Thyroid gland (tissue), 4 donors: Measurements from ENCODE around the gene EIF3A. TPM values are rescaled to one million over a fixed set of nuclear protein-coding genes. Genes with fewer than 3 reads are reported as not detected.
A peak's percentile ranks its signal among the peaks of the same experiment; 100 is the strongest.

Experiments used
- DNase-seq, 2 donors: peaks; one replicate each; pipeline ENCODE4 v3.0.0-alpha.2; 2019
- H3K27ac ChIP-seq, 3 donors: fragments of 200-600 bp; sonication (generic); 1 replicate in 2 of 3; 2 replicates in 1 of 3; pipeline ENCODE4 v1.5.1; 2016 to 2019; ENCODE audit warnings: mild to moderate bottlenecking in 1 of 3, moderate library complexity in 1 of 3
- H3K27me3 ChIP-seq: fragments of 200-600 bp; sonication (generic); one replicate; pipeline ENCODE4 v1.5.1; 2019
- H3K36me3 ChIP-seq, 2 donors: fragments of 200-600 bp; sonication (generic); one replicate each; pipeline ENCODE4 v1.5.1; 2016 to 2019
- H3K4me1 ChIP-seq, 2 donors: fragments of 200-600 bp; sonication (generic); one replicate each; pipeline ENCODE4 v1.5.1; 2017 to 2019
- H3K4me3 ChIP-seq, 3 donors: fragments of 200-600 bp; sonication (generic); replicated peaks in 1 of 3; 1 replicate in 2 of 3; 2 replicates in 1 of 3; pipeline ENCODE4 v1.5.1; 2016; ENCODE audit warnings: mild to moderate bottlenecking in 1 of 3
- H3K9me3 ChIP-seq: fragments of 200-600 bp; sonication (generic); one replicate; pipeline ENCODE4 v1.5.1; 2017
- CTCF ChIP-seq, 6 experiments: fragments of 200-600 bp in 3 of 6; fragments of 450-650 bp in 3 of 6; sonication (generic) in 3 of 6; IDR thresholded peaks; one replicate each; pipeline ENCODE4 v1.5.1; 2016 to 2019; ENCODE audit warnings: antibody characterized with exemption in 6 of 6, mild to moderate bottlenecking in 2 of 6, inconsistent platforms in 1 of 6, moderate library complexity in 1 of 6
- POLR2A ChIP-seq, 2 donors: fragments of 450-650 bp; IDR thresholded peaks; one replicate each; pipeline ENCODE4 v1.6.1; 2017; ENCODE audit warnings: antibody characterized with exemption in 2 of 2, mild to moderate bottlenecking in 2 of 2, moderate library complexity in 1 of 2
- WGBS, 2 donors: methylation state at CpG; one replicate each; pipeline ENCODE4 v1.1.5; 2017; 5-methylcytosine and 5-hydroxymethylcytosine counted together
- intact Hi-C: fragments of 100-400 bp; cut with DNase I; formaldehyde crosslinking; loops from one replicate; pipeline ENCODE4 v1.15.1; 2023
- total RNA-seq, 4 donors: library from RNA; depleted of rRNA; stranded (reverse); fragments of >200 nt; gene quantifications; one replicate each; pipeline ENCODE4 v1.2.3, GENCODE V29; 2016

Gene EIF3A
- total RNA-seq, 4 donors from 2014 or later: 85.6 to 113 (median 102) TPM

- intact Hi-C loops: no loop called here
- no peak for TF ChIP-seq CTCF (IDR thresholded peaks at IDR 0.05)
- TF ChIP-seq POLR2A (IDR thresholded peaks at IDR 0.05): no peak
- Histone ChIP-seq H3K36me3 (no peaks in the 10 kb centered on the region), H3K27ac (no peak overlapping the region), H3K4me3 (peak overlapping the region in 1 of 3 donors; percentile 63), H3K27me3 (no peaks in the 10 kb centered on the region), H3K9me3 (no peaks in the 10 kb centered on the region), H3K4me1 (peaks cover 33 to 35% of the 10 kb centered on the region in 2 donors)
- no peak for DNase-seq
- 47 to 58% methylated on average over 10 of the region's 10 CpGs for WGBS, 2 donors
These were observed 2.0 kb downstream of the EIF3A start for GRCh38 chr10:119078422-119079179.

- Histone ChIP-seq H3K9me3 (no peaks in the 10 kb centered on the region), H3K36me3 (peaks cover 29 to 37% of the 10 kb centered on the region in 2 donors), H3K4me3 (no peak overlapping the region), H3K27me3 (no peaks in the 10 kb centered on the region), H3K27ac (no peak overlapping the region), H3K4me1 (peaks cover 24 to 35% of the 10 kb centered on the region in 2 donors)
- DNase-seq: no peak
- no peak for TF ChIP-seq POLR2A (IDR thresholded peaks at IDR 0.05)
- TF ChIP-seq CTCF (IDR thresholded peaks at IDR 0.05): no peak
- intact Hi-C loops: no loop called here
- 70 to 76% methylated on average over 6 of the region's 6 CpGs for WGBS, 2 donors
These were observed 7.0 kb downstream of the EIF3A start for GRCh38 chr10:119073584-119073983.

- TF ChIP-seq POLR2A (IDR thresholded peaks at IDR 0.05): no peak
- TF ChIP-seq CTCF (IDR thresholded peaks at IDR 0.05): no peak
- WGBS, 2 donors: 95 to 97% methylated on average over 9 of the region's 9 CpGs
- DNase-seq: no peak
- Histone ChIP-seq H3K27me3 (no peaks in the 10 kb centered on the region), H3K36me3 (peaks cover 54 to 58% of the 10 kb centered on the region in 2 donors), H3K4me1 (peaks cover 8 to 14% of the 10 kb centered on the region in 2 donors), H3K27ac (no peak overlapping the region), H3K4me3 (no peak overlapping the region), H3K9me3 (no peaks in the 10 kb centered on the region)
- intact Hi-C loops: no loop called here
These were observed 10.0 kb downstream of the EIF3A start for GRCh38 chr10:119070395-119071165.

GRCh38 chr10:119061926-119062325 lies 18.7 kb downstream of the EIF3A start:
- peaks cover 49 to 66% of the 10 kb centered on the region in 2 donors for H3K36me3 ChIP-seq
- no peaks in the 10 kb centered on the region for H3K9me3 ChIP-seq
- H3K4me3 ChIP-seq: no peak overlapping the region
- H3K4me1 ChIP-seq: peaks cover 0 to 9% of the 10 kb centered on the region in 2 donors
- no peaks in the 10 kb centered on the region for H3K27me3 ChIP-seq
- intact Hi-C loops: no loop called here
- 94 to 95% methylated on average over 2 of the region's 2 CpGs for WGBS, 2 donors
- H3K27ac ChIP-seq: no peak overlapping the region
- TF ChIP-seq CTCF (IDR thresholded peaks at IDR 0.05) (no peak), POLR2A (IDR thresholded peaks at IDR 0.05) (no peak)
- no peak for DNase-seq

GRCh38 chr10:119061352-119061751 lies 19.3 kb downstream of the EIF3A start:
- 80 to 90% methylated on average over 1 of the region's 1 CpG for WGBS, 2 donors
- peaks cover 55 to 66% of the 10 kb centered on the region in 2 donors for H3K36me3 ChIP-seq

More at GRCh38 chr10:119061352-119061751, 19.3 kb downstream of the EIF3A start:
- H3K4me1 ChIP-seq: peaks cover 0 to 9% of the 10 kb centered on the region in 2 donors
- TF ChIP-seq POLR2A (IDR thresholded peaks at IDR 0.05) (no peak), CTCF (IDR thresholded peaks at IDR 0.05) (no peak)
- no peak for DNase-seq
- H3K27me3 ChIP-seq: no peaks in the 10 kb centered on the region
- H3K27ac ChIP-seq: no peak overlapping the region
- intact Hi-C loops: no loop called here
- no peak overlapping the region for H3K4me3 ChIP-seq
- H3K9me3 ChIP-seq: no peaks in the 10 kb centered on the region
